H1 (cell line): Measurements from ENCODE around the gene THADA. TPM values are rescaled to one million over a fixed set of nuclear protein-coding genes. Genes with fewer than 3 reads are reported as not detected.

ENCODE experiments used
- CTCF ChIA-PET: fragments of 300-600 bp; sonication (Branson Sonifier 250); formaldehyde crosslinking; loops from one replicate; lab custom pipeline; 2021; ENCODE audit not compliant: partially characterized antibody; lab: Charles Lee
- POLR2A ChIA-PET: fragments of 300-600 bp; sonication (Branson Sonifier 250); formaldehyde crosslinking; loops from one replicate; lab custom pipeline; 2021; ENCODE audit warnings: inconsistent platforms; ENCODE audit not compliant: partially characterized antibody; lab: Charles Lee
- DNase-seq, 2 experiments: peaks; one replicate each; pipeline versions ENCODE4 v3.0.0 to v3.0.0-alpha.2; 2010 to 2022; ENCODE audit warnings: low spot score in 2 of 2, low read depth in 1 of 2, mixed read lengths in 1 of 2
- FAIRE-seq: peaks from 2 replicates; lab custom pipeline; 2011; peaks lifted over from hg19 to GRCh38; lab: Jason Lieb, UNC
- H2AFZ ChIP-seq: 2 replicates; pipeline ENCODE4 v1.8.1; 2012; ENCODE audit warnings: low read length, inconsistent platforms
- H2AK5ac ChIP-seq: 2 replicates; pipeline ENCODE4 v1.6.1; 2013; ENCODE audit warnings: low read depth, low read length
- H2BK120ac ChIP-seq: replicated peaks from 2 replicates; pipeline ENCODE3; 2013; ENCODE audit warnings: low read depth, low read length, inconsistent platforms
- H2BK12ac ChIP-seq: 2 replicates; pipeline ENCODE4 v1.6.1; 2013; ENCODE audit warnings: low read depth, low read length
- H2BK15ac ChIP-seq: 2 replicates; pipeline ENCODE4 v1.6.1; 2013; ENCODE audit warnings: low read length
- H2BK20ac ChIP-seq: 2 replicates; pipeline ENCODE4 v1.6.1; 2013; ENCODE audit warnings: low read length
- H2BK5ac ChIP-seq: 2 replicates; pipeline ENCODE4 v1.6.1; 2013; ENCODE audit warnings: low read depth, low read length
- H3K14ac ChIP-seq: 2 replicates; pipeline ENCODE4 v1.6.1; 2013; ENCODE audit warnings: inconsistent platforms; ENCODE audit not compliant: insufficient read length
- H3K18ac ChIP-seq: 2 replicates; pipeline ENCODE4 v1.6.1; 2013; ENCODE audit warnings: low read length; ENCODE audit errors: extremely low read depth
- H3K23ac ChIP-seq: 2 replicates; pipeline ENCODE4 v1.6.1; 2013; ENCODE audit warnings: inconsistent platforms; ENCODE audit not compliant: insufficient read length
- H3K23me2 ChIP-seq: 2 replicates; pipeline ENCODE4 v1.6.1; 2013; ENCODE audit warnings: low read depth, low read length
- H3K27ac ChIP-seq: 2 replicates; pipeline ENCODE4 v1.6.1; 2011; ENCODE audit warnings: low read depth, low read length, inconsistent platforms
- H3K27me3 ChIP-seq, 4 experiments: replicated peaks in 1 of 4; 1 replicate in 1 of 4; 2 replicates in 3 of 4; pipeline versions ENCODE4 v1.6.1 to v1.8.1; 2011 to 2013; ENCODE audit warnings: low read length in 3 of 4, mild to moderate bottlenecking in 3 of 4, inconsistent platforms in 2 of 4, mixed read lengths in 2 of 4, moderate library complexity in 1 of 4; ENCODE audit not compliant: control insufficient read depth in 3 of 4, insufficient read depth in 3 of 4; ENCODE audit errors: extremely low read depth in 1 of 4
- H3K36me3 ChIP-seq, 4 experiments: 2 replicates each; pipeline versions ENCODE4 v1.6.1 to v1.8.1; 2011 to 2013; ENCODE audit warnings: mild to moderate bottlenecking in 4 of 4, low read length in 3 of 4, moderate library complexity in 2 of 4, control low read depth in 1 of 4, inconsistent platforms in 1 of 4; ENCODE audit not compliant: insufficient read depth in 4 of 4, control insufficient read depth in 2 of 4
- H3K4ac ChIP-seq: replicated peaks from 2 replicates; pipeline ENCODE3; 2013; ENCODE audit warnings: low read length, low read depth, mixed read lengths, inconsistent platforms; ENCODE audit not compliant: insufficient read length
- H3K4me1 ChIP-seq, 4 experiments: replicated peaks in 1 of 4; 1 replicate in 1 of 4; 2 replicates in 3 of 4; pipeline versions ENCODE4 v1.6.1 to v1.8.1; 2011 to 2013; ENCODE audit warnings: low read length in 3 of 4, inconsistent platforms in 2 of 4, mixed read lengths in 1 of 4; ENCODE audit not compliant: insufficient read depth in 4 of 4, control insufficient read depth in 3 of 4
- H3K4me2 ChIP-seq, 2 experiments: 2 replicates each; pipeline versions ENCODE4 v1.6.1 to v1.8.1; 2011 to 2013; ENCODE audit warnings: low read depth in 2 of 2, low read length in 2 of 2, control low read depth in 1 of 2, inconsistent platforms in 1 of 2, mild to moderate bottlenecking in 1 of 2; ENCODE audit not compliant: insufficient read depth in 1 of 2
- H3K4me3 ChIP-seq, 4 experiments: fragments of 200-600, 300-600 bp in 1 of 4; sonication (generic), shearing (Covaris generic), sonication (Bioruptor Twin) in 1 of 4; 2 replicates each; pipeline versions ENCODE4 v1.5.1 to v1.8.1; 2011 to 2016; ENCODE audit warnings: low read length in 4 of 4, low read depth in 3 of 4, control low read depth in 2 of 4, inconsistent platforms in 2 of 4, mild to moderate bottlenecking in 2 of 4, mixed read lengths in 1 of 4, moderate library complexity in 1 of 4; ENCODE audit not compliant: insufficient read depth in 2 of 4; ENCODE audit errors: extremely low read depth in 1 of 4
- H3K56ac ChIP-seq: replicated peaks from 2 replicates; pipeline ENCODE3; 2013; ENCODE audit warnings: low read depth, mild to moderate bottlenecking, mixed read lengths, low read length, inconsistent platforms; ENCODE audit not compliant: insufficient read length
- H3K79me1 ChIP-seq: 2 replicates; pipeline ENCODE4 v1.6.1; 2013; ENCODE audit warnings: low read depth, low read length, control low read depth
- H3K79me2 ChIP-seq, 2 experiments: 2 replicates each; pipeline versions ENCODE4 v1.6.1 to v1.8.1; 2012 to 2013; ENCODE audit warnings: low read length in 2 of 2, mild to moderate bottlenecking in 2 of 2, inconsistent platforms in 1 of 2; ENCODE audit not compliant: insufficient read depth in 2 of 2, control insufficient read depth in 1 of 2
- H3K9ac ChIP-seq, 4 experiments: replicated peaks in 1 of 4; 1 replicate in 1 of 4; 2 replicates in 3 of 4; pipeline versions ENCODE4 v1.6.1 to v1.8.1; 2011 to 2013; ENCODE audit warnings: low read depth in 3 of 4, low read length in 3 of 4, control low read depth in 2 of 4, mild to moderate bottlenecking in 2 of 4, moderate library complexity in 2 of 4, inconsistent platforms in 1 of 4; ENCODE audit errors: extremely low read depth in 1 of 4
- H3K9me3 ChIP-seq, 2 experiments: 2 replicates each; pipeline versions ENCODE4 v1.6.1 to v1.8.1; 2012 to 2013; ENCODE audit warnings: mild to moderate bottlenecking in 2 of 2, moderate library complexity in 2 of 2, control low read depth in 1 of 2, inconsistent platforms in 1 of 2, low read depth in 1 of 2, low read length in 1 of 2, mixed read lengths in 1 of 2; ENCODE audit not compliant: insufficient read depth in 2 of 2
- H4K20me1 ChIP-seq, 2 experiments: replicated peaks in 1 of 2; 2 replicates each; pipeline versions ENCODE3 to v1.8.1; 2011 to 2013; ENCODE audit warnings: inconsistent platforms in 2 of 2, low read length in 2 of 2, mild to moderate bottlenecking in 1 of 2; ENCODE audit not compliant: insufficient read depth in 2 of 2, control insufficient read depth in 1 of 2
- H4K5ac ChIP-seq: 2 replicates; pipeline ENCODE4 v1.6.1; 2013; ENCODE audit warnings: low read length, low read depth, mixed read lengths, inconsistent platforms; ENCODE audit not compliant: insufficient read length
- H4K8ac ChIP-seq: 2 replicates; pipeline ENCODE4 v1.8.0; 2013; ENCODE audit warnings: mild to moderate bottlenecking, moderate library complexity, low read length, inconsistent platforms; ENCODE audit not compliant: insufficient read depth; ENCODE audit errors: extremely low read depth
- H4K91ac ChIP-seq: replicated peaks from 2 replicates; pipeline ENCODE3; 2013; ENCODE audit warnings: low read length, mixed read lengths, inconsistent platforms; ENCODE audit not compliant: insufficient read length
- BRCA1 ChIP-seq: IDR thresholded peaks from 2 replicates; pipeline ENCODE4 v1.6.1; 2012; ENCODE audit warnings: low read depth, low read length, improper control_type of control experiment
- CBX8 ChIP-seq: fragments of 300-800, 300-1000 bp; sonication (generic); IDR thresholded peaks from 2 replicates; pipeline ENCODE4 v1.7.1; 2016; ENCODE audit warnings: low read depth, low read length, borderline replicate concordance
- CHD1 ChIP-seq: IDR thresholded peaks from 2 replicates; pipeline ENCODE4 v1.6.1; 2012; ENCODE audit warnings: low read depth, low read length, improper control_type of control experiment
- EZH2 ChIP-seq: fragments of 200-600 bp; sonication (generic); IDR thresholded peaks from 2 replicates; pipeline ENCODE4 v1.7.1; 2012; ENCODE audit warnings: low read depth, mild to moderate bottlenecking, moderate library complexity, low read length, inconsistent platforms; ENCODE audit not compliant: severe bottlenecking
- SIX5 ChIP-seq: IDR thresholded peaks from 2 replicates; pipeline ENCODE4 v1.6.1; 2011; ENCODE audit warnings: mild to moderate bottlenecking, low read depth, low read length
- SP4 ChIP-seq: IDR thresholded peaks from 2 replicates; pipeline ENCODE4 v1.6.1; 2012; ENCODE audit warnings: low read length, inconsistent platforms
- WGBS, 2 experiments: shearing (Covaris generic) in 1 of 2; methylation state at CpG; one replicate each; pipeline versions ENCODE4 v1.1.6 to v1.1.7; 2013 to 2015; ENCODE audit warnings: low lambda C conversion rate in 2 of 2, mixed read lengths in 2 of 2, inconsistent platforms in 1 of 2, low coverage in 1 of 2, missing lambda C conversion rate in 1 of 2; ENCODE audit not compliant: insufficient replicate concordance in 2 of 2, insufficient coverage in 1 of 2, insufficient read length in 1 of 2; ENCODE audit errors: extremely low coverage in 1 of 2, missing lambda C conversion rate in 1 of 2; 5-methylcytosine and 5-hydroxymethylcytosine counted together
- polyA plus RNA-seq, 7 experiments: library from polyadenylated mRNA; depleted of rRNA in 3 of 7; stranded (reverse) in 5 of 7; unstranded in 2 of 7; fragments of >200 nt in 5 of 7; fragments of 200-250 nt in 2 of 7; gene quantifications; 1 replicate in 5 of 7; 2 replicates in 1 of 7; 4 replicates in 1 of 7; pipeline versions ENCODE4 v1.2.1 to v1.2.3, GENCODE V29; 2011 to 2013; ENCODE audit warnings: missing spikeins in 2 of 7, mixed read lengths in 2 of 7
- total RNA-seq: library from RNA; stranded (reverse); fragmentation: NEBNext Ultra II Directional; extraction: Animal tissue kit (Norgen Biotek cat#: 25700); gene quantifications from 2 replicates; pipeline ENCODE4 v1.2.1, GENCODE V29; 2021

The THADA gene
- total and polyA plus RNA-seq, 2 of the 8 experiments (the other 6 are each of a cell fraction or from before 2014, with no cell fraction given), result 22.4 to 26.8 TPM

DNA sequence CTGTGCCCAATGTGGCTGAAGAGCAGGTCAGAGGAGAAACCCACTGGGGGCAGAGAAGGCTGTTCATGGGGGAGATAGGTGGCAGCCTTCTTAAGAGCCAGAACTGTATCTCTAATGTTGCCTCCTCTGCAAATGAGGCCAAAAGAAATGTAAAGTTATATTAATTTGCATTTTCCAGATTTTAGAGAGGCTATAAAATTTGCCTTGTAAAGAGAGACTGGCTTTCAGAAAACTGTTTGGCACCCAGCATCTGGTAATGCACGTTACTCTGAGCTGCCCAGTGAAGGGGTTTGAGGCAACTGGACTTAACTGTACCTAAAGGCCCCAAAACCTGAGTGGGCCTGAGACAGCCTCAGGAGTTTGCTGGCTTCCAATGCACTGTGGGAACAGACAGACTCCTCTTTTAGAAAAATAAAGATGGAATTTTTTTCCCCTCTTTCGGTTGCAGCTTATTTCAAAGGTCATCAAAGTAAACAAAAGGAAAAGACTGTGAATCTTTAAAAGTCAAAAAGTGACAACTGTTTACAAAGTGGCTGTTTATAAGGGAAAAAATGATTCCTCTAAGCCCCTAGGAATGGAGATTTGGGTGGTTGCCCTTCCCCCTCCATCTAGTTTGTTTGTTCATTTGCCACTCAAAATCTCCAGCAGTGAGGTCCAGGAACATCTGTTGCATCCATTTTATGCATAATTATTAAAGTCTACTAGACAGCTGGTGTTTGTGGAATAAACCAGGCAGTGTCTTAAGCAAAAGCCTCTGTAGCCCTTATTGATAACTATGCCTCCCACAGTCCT lies 237.2 kb downstream of the THADA start:
- FAIRE-seq (no peak), DNase-seq (no peak)
- no peak overlapping the region for H3K18ac ChIP-seq
- no peaks in the 10 kb centered on the region for H3K79me1 ChIP-seq
- no peak overlapping the region for H2BK12ac ChIP-seq
- no peaks in the 10 kb centered on the region for H3K23me2 ChIP-seq
- no peak overlapping the region for H3K27ac ChIP-seq
- H3K23ac ChIP-seq, result no peak overlapping the region
- no peak overlapping the region for H2BK5ac ChIP-seq
- WGBS, 2 experiments, result 90% methylated on average over 2 of the region's 2 CpGs; no CpG with 5 or more reads in 1 of the 2 experiments
- no peak overlapping the region for H2AFZ ChIP-seq
- H2BK20ac ChIP-seq, result no peak overlapping the region
- no peak overlapping the region for H3K4me3 ChIP-seq
- H4K20me1 ChIP-seq, result no peaks in the 10 kb centered on the region
- no peaks in the 10 kb centered on the region for H3K36me3 ChIP-seq
- no peak overlapping the region for H4K91ac ChIP-seq
- no peak overlapping the region for H4K8ac ChIP-seq
- H3K9me3 ChIP-seq, result no peaks in the 10 kb centered on the region
- TF ChIP-seq BRCA1 (no peak), CHD1 (no peak), EZH2 (no peak), CBX8 (no peak), SP4 (no peak), SIX5 (no peak)
- TF ChIP-seq, all 59 proteins: peak for 0
- Histone ChIP-seq H3K27me3 (no peaks in the 10 kb centered on the region), H2BK15ac (no peak overlapping the region), H3K4ac (no peak overlapping the region), H3K4me2 (no peak overlapping the region), H2BK120ac (no peak overlapping the region), H3K79me2 (no peaks in the 10 kb centered on the region), H3K56ac (no peak overlapping the region), H3K14ac (no peak overlapping the region), H4K5ac (no peak overlapping the region), H3K9ac (no peak overlapping the region), H3K4me1 (no peaks in the 10 kb centered on the region), H2AK5ac (no peak overlapping the region)
- CTCF ChIA-PET, result no interaction called here
- POLR2A ChIA-PET, result no interaction called here
